ENCODE measurements around the gene PDX1. TPM values are rescaled to one million over a fixed set of nuclear protein-coding genes. Genes with fewer than 3 reads are reported as not detected.

The PDX1 gene
- total RNA-seq, 1 donor from 2014 or later = not detected

- H3K4me1 Mint-ChIP-seq (ENCODE audit: unreplicated experiment) = peaks cover 12% of the 10 kb centered on the region
- no peak overlapping the region for H3K4me3 Mint-ChIP-seq (ENCODE audit: unreplicated experiment)
- TF ChIP-seq, protein P1, sequence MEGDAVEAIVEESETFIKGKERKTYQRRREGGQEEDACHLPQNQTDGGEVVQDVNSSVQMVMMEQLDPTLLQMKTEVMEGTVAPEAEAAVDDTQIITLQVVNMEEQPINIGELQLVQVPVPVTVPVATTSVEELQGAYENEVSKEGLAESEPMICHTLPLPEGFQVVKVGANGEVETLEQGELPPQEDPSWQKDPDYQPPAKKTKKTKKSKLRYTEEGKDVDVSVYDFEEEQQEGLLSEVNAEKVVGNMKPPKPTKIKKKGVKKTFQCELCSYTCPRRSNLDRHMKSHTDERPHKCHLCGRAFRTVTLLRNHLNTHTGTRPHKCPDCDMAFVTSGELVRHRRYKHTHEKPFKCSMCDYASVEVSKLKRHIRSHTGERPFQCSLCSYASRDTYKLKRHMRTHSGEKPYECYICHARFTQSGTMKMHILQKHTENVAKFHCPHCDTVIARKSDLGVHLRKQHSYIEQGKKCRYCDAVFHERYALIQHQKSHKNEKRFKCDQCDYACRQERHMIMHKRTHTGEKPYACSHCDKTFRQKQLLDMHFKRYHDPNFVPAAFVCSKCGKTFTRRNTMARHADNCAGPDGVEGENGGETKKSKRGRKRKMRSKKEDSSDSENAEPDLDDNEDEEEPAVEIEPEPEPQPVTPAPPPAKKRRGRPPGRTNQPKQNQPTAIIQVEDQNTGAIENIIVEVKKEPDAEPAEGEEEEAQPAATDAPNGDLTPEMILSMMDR (IDR thresholded peaks at IDR 0.05) = no peak
- no peak overlapping the region for H3K27ac Mint-ChIP-seq (ENCODE audit: unreplicated experiment)
- peaks cover 74% of the 10 kb centered on the region for H3K27me3 Mint-ChIP-seq (ENCODE audit: unreplicated experiment)
- DNase-seq (ENCODE audit: extremely low spot score, unreplicated experiment) = no peak
- no peaks in the 10 kb centered on the region for H3K9me3 Mint-ChIP-seq (ENCODE audit: unreplicated experiment)
- no peaks in the 10 kb centered on the region for H3K36me3 Mint-ChIP-seq (ENCODE audit: unreplicated experiment)
Observed at GRCh38 chr13:27915301-27916207, 4.2 kb upstream of the PDX1 start.

GRCh38 chr13:27917121-27917947, 2.5 kb upstream of the PDX1 start:
- H3K27me3 Mint-ChIP-seq (ENCODE audit: unreplicated experiment) = peaks cover 72% of the 10 kb centered on the region
- H3K4me1 Mint-ChIP-seq (ENCODE audit: unreplicated experiment) = peaks cover 18% of the 10 kb centered on the region
- no peak overlapping the region for H3K4me3 Mint-ChIP-seq (ENCODE audit: unreplicated experiment)
- no peaks in the 10 kb centered on the region for H3K36me3 Mint-ChIP-seq (ENCODE audit: unreplicated experiment)
- DNase-seq (ENCODE audit: extremely low spot score, unreplicated experiment) = no peak
- H3K9me3 Mint-ChIP-seq (ENCODE audit: unreplicated experiment) = no peaks in the 10 kb centered on the region
- TF ChIP-seq, protein P1 (IDR thresholded peaks at IDR 0.05) = no peak
- no peak overlapping the region for H3K27ac Mint-ChIP-seq (ENCODE audit: unreplicated experiment)

- Mint-ChIP-seq H3K36me3 (ENCODE audit: unreplicated experiment) (no peaks in the 10 kb centered on the region), H3K4me3 (ENCODE audit: unreplicated experiment) (no peak overlapping the region), H3K27ac (ENCODE audit: unreplicated experiment) (no peak overlapping the region), H3K9me3 (ENCODE audit: unreplicated experiment) (no peaks in the 10 kb centered on the region), H3K27me3 (ENCODE audit: unreplicated experiment) (peaks cover 79% of the 10 kb centered on the region), H3K4me1 (ENCODE audit: unreplicated experiment) (peaks cover 18% of the 10 kb centered on the region)
- TF ChIP-seq, protein P1 (IDR thresholded peaks at IDR 0.05) = no peak
- DNase-seq (ENCODE audit: extremely low spot score, unreplicated experiment) = no peak
Observed at GRCh38 chr13:27918041-27918917, 1.5 kb upstream of the PDX1 start.

DNA sequence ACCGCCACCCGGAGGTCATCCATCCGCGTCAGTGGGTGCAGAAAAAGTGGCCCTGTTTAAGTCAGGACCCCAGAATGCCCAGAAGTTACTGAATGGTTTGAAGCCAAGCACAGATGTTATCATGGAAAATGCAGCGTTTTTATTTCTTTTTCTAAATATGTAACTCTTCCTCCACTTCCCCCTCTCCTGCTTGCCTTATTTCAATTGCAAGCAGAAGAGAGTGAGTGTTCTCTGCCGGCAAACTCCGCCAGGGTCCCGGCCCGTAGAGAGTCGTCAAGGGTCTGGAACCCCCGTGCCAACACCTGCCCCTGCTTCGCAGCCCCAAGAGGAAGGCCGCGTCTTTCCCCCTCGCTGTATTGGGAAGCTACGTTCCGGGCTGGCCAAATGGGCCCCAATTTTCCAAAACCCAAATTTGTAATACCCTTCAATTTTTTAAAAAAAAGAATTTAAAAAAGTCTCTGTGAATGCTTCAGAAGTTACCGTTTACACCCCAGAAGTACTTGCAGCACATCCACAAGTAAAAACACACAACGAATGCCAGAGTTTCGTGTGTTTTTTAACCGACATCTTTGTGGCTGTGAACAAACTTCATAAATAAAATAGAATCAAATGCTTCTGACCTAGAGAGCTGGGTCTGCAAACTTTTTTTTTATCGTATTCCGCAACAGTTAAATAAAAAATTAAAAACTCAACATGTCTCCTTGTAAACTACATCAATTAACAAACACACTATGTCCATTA, 712 bp upstream of the PDX1 start:
- Mint-ChIP-seq H3K4me3 (ENCODE audit: unreplicated experiment) (no peak overlapping the region), H3K36me3 (ENCODE audit: unreplicated experiment) (no peaks in the 10 kb centered on the region), H3K27me3 (ENCODE audit: unreplicated experiment) (peaks cover 79% of the 10 kb centered on the region), H3K9me3 (ENCODE audit: unreplicated experiment) (no peaks in the 10 kb centered on the region), H3K27ac (ENCODE audit: unreplicated experiment) (no peak overlapping the region), H3K4me1 (ENCODE audit: unreplicated experiment) (peaks cover 18% of the 10 kb centered on the region)
- no peak for DNase-seq (ENCODE audit: extremely low spot score, unreplicated experiment)
- TF ChIP-seq, protein P1 (IDR thresholded peaks at IDR 0.05) = no peak
